Ishikawa (cell line): ENCODE results near the gene PLIN4.
A peak's percentile ranks its signal among the peaks of the same experiment; 100 is the strongest.

Experiments used
- CEBPB ChIP-seq: IDR thresholded peaks from 2 replicates; pipeline ENCODE4 v1.6.1; 2012
- CREB1 ChIP-seq: IDR thresholded peaks from 2 replicates; pipeline ENCODE4 v1.6.1; 2012; ENCODE audit warnings: low read depth
- EGR1 ChIP-seq: IDR thresholded peaks from 2 replicates; pipeline ENCODE4 v1.6.1; 2012
- EP300 ChIP-seq: IDR thresholded peaks from 2 replicates; pipeline ENCODE4 v1.6.1; 2012; ENCODE audit warnings: borderline replicate concordance
- FOXM1 ChIP-seq: IDR thresholded peaks from 2 replicates; pipeline ENCODE4 v1.6.1; 2012; ENCODE audit warnings: low read depth, borderline replicate concordance
- NFIC ChIP-seq: IDR thresholded peaks from 2 replicates; pipeline ENCODE4 v1.6.1; 2012
- RAD21 ChIP-seq: IDR thresholded peaks from 2 replicates; pipeline ENCODE4 v1.6.1; 2012; ENCODE audit warnings: low read depth
- TAF1 ChIP-seq: IDR thresholded peaks from 2 replicates; pipeline ENCODE4 v1.6.1; 2012; ENCODE audit warnings: low read depth, mild to moderate bottlenecking
- TCF12 ChIP-seq: IDR thresholded peaks from 2 replicates; pipeline ENCODE4 v1.6.1; 2012; ENCODE audit warnings: low read depth
- TEAD4 ChIP-seq: IDR thresholded peaks from 2 replicates; pipeline ENCODE4 v1.6.1; 2012
- USF1 ChIP-seq: IDR thresholded peaks from 2 replicates; pipeline ENCODE4 v1.6.1; 2012
- YY1 ChIP-seq: IDR thresholded peaks from 2 replicates; pipeline ENCODE4 v1.6.1; 2012; ENCODE audit warnings: low read depth
- ZBTB7A ChIP-seq: IDR thresholded peaks from 2 replicates; pipeline ENCODE4 v1.6.1; 2012; ENCODE audit warnings: low read depth
- TF ChIP-seq, protein P1 (sequence below): IDR thresholded peaks from 2 replicates; pipeline ENCODE4 v1.6.1; 2012
- TF ChIP-seq, protein P2 (sequence below): IDR thresholded peaks from 2 replicates; pipeline ENCODE4 v1.6.1; 2012; ENCODE audit warnings: low read depth, mild to moderate bottlenecking

PLIN4 gene

DNA sequence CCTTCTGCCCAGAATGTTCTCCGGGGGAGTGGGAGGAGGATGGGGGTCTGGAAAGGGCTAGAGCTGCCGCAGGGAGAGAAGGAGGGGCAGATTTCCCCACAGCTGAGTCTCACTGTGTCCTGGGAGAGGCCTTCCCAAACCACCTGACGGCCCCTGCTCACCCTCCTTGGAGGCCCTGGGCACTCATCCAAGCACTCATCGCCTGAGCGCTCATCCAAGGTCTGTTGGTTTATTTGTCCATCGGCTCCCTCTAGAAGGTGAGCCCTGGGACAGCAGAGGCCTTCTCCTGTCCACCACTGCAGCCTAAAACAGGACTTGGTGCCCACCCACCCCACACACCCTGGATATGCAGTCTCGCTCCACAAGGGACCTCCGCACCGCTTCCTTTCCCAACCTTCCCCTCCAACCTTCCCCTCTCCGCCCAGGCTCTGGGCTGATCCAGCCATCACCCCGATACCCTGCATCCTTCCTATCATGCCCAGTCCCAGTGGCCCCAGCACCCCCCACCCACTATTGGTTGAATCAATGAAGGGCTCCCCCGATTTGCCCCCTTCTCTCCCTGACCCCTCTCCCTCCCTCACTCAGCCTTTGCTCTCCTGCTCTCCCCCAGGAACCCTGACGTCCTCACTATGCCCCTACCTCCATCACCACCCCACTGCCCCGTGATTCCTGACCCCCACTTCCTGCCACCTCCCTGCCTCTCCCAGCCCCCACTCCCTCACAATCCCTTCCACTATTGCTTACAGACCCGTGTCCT, 62.4 kb downstream of the PLIN4 start:
- TF ChIP-seq EGR1 (no peak), RAD21 (peak; percentile 25; the same call in 1 of the 2 replicates), NFIC (peak; percentile 71), TEAD4 (no peak), USF1 (peak; percentile 64)
- TF ChIP-seq, protein P1, sequence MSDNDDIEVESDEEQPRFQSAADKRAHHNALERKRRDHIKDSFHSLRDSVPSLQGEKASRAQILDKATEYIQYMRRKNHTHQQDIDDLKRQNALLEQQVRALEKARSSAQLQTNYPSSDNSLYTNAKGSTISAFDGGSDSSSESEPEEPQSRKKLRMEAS = peak; percentile 30; the same call in 1 of the 2 replicates

DNA sequence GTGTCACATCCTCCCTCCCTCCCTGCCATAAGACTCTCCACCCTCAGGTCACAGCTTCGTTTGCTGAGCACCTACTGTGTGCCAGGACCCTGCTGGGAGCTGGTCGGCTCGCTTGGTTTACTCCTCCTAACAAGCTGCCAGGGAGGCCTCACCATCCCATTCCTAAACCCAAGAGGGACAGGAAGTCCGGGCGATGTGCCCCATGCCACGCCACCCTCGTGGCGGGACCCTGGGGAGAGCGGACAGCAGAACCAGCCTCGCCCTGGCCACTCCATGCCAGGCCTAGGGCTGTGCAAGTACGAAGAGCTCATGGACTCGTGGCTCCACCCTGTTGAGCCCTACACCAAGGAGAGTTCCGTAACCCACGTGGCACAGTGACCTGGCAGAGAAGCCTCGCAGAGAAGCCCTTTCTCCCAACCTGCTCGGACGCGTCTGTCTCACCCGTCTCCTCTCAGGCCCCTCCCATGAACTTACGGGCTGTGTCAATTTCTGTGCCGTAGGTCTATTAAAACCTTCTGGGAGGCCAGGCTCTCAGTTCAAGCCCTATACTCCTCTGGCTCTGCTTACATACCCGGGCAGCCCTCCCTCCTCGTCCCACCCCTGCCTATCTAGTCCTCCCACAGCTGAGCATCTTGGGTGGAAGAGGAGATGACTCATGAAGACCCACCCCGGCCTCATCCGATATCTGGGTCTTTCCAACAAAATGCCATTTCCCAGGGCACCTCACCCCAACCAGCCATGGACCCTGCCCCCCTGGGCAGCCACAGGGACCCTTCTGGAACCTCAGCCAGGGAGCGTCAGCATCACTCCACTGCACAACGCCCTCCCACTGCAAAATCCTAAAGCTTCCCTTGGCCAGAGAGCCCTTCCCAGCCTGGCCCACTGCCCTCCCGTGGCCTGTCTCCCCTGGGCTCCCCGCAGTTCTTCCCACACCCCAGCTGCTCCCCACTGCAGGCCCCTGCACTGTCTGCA, 63.3 kb downstream of the PLIN4 start:
- TF ChIP-seq EGR1 (no peak), EP300 (no peak), TEAD4 (no peak), YY1 (no peak), TCF12 (no peak), FOXM1 (no peak), CEBPB (no peak), USF1 (no peak), RAD21 (no peak), ZBTB7A (no peak), NFIC (no peak), CREB1 (no peak), TAF1 (no peak)
- TF ChIP-seq, protein P2, sequence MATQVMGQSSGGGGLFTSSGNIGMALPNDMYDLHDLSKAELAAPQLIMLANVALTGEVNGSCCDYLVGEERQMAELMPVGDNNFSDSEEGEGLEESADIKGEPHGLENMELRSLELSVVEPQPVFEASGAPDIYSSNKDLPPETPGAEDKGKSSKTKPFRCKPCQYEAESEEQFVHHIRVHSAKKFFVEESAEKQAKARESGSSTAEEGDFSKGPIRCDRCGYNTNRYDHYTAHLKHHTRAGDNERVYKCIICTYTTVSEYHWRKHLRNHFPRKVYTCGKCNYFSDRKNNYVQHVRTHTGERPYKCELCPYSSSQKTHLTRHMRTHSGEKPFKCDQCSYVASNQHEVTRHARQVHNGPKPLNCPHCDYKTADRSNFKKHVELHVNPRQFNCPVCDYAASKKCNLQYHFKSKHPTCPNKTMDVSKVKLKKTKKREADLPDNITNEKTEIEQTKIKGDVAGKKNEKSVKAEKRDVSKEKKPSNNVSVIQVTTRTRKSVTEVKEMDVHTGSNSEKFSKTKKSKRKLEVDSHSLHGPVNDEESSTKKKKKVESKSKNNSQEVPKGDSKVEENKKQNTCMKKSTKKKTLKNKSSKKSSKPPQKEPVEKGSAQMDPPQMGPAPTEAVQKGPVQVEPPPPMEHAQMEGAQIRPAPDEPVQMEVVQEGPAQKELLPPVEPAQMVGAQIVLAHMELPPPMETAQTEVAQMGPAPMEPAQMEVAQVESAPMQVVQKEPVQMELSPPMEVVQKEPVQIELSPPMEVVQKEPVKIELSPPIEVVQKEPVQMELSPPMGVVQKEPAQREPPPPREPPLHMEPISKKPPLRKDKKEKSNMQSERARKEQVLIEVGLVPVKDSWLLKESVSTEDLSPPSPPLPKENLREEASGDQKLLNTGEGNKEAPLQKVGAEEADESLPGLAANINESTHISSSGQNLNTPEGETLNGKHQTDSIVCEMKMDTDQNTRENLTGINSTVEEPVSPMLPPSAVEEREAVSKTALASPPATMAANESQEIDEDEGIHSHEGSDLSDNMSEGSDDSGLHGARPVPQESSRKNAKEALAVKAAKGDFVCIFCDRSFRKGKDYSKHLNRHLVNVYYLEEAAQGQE = no peak
- TF ChIP-seq, protein P1 = no peak

GRCh38 chr19:4453232-4454179, 64.8 kb downstream of the PLIN4 start:
- TF ChIP-seq RAD21 (no peak), CEBPB (no peak), TEAD4 (no peak), EP300 (no peak), CREB1 (no peak), TAF1 (no peak), YY1 (no peak), USF1 (no peak), ZBTB7A (no peak)
- TF ChIP-seq, protein P2 = no peak
- TF ChIP-seq, protein P1 = no peak
